NCI-H748 treated with DMSO at 0.1 percent for 48 hours (cell line): ENCODE results near the gene MSLN.

Source experiments
- DNase-seq: peaks from one replicate; lab custom pipeline; 2025; lab: John Stamatoyannopoulos, UW

MSLN gene

GRCh38 chr16:793414-793813, 32.9 kb downstream of the MSLN start:
- no peak for DNase-seq

DNA sequence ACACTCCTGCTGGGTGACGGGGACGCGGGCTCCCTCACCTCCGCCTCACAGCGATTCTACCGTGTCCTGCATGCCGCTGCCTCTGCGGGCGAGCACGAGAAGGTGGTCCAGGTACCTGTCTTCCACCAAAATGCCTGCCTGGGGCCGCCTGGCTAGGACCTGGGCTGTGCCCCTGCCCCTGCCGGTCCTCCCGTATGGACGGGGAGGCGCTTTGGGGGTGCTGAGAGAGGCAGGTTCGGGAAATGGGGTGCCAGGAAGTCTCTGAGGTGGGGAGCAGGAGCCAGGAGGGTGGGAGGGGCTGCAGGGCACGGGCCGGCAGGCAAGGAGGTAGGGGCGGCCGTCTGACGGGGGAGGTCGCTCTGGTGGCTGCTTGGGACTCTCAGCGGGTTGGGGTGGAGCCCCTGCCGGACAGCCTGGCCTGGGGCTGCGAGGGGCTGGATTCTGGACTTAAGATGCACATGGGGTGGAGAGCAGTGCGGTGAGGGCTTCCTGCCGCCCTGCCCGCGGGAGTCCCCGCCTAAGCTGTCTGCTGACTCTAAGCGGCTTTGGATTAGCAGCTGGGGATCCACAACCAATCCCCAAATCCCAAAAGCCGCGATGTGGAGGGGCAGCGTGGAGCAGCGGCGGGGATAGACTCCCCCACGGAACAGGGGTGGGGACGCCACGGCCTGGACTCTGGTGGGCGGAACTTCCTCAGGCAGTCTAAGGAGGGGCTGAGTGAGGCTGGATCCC, 33.7 kb downstream of the MSLN start:
- no peak for DNase-seq

GRCh38 chr16:794853-795466, 34.4 kb downstream of the MSLN start:
- no peak for DNase-seq

- DNase-seq = no peak
Observed at GRCh38 chr16:795580-796229, 35.2 kb downstream of the MSLN start.

DNA sequence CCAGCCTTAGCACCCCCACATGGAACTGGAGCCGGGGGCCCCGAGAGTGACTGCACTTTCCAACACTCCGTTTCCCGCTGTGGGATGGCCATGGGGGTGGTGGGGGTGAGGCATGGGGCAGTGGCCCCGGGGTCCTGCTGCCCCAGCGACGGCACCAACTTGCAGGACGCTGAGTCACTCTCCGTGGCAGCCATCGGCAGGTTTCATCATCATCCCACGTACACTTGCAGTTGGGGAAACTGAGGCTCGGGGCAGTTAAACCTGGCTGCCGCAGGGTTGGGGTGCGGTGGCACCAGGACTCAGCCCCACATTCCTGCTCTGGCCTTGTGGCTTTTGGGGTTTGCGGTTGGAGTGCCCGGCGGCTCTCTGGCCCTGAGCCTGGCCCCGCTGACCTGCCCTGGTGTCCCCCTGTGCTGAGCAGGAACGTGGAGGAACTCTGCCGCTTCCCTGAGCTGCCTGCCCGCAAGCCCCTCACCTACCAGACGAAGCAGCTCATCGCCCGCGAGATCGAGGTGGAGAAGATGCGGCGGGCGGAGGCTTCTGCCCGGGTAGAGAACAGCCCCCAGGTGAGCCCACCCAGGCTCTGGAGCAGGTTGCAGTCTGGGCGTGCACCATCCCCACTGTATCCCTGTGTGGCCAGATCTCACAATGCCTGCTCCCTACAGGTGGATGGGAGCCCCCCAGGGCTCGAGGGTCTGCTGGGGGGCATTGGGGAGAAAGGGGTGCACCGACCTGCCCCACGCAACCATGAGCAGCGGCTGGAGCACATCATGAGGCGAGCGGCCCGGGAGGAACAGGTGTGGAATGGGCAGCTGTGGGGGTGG, 36.0 kb downstream of the MSLN start:
- no peak for DNase-seq

- no peak for DNase-seq
Observed at GRCh38 chr16:797120-797420, 36.5 kb downstream of the MSLN start.

DNA sequence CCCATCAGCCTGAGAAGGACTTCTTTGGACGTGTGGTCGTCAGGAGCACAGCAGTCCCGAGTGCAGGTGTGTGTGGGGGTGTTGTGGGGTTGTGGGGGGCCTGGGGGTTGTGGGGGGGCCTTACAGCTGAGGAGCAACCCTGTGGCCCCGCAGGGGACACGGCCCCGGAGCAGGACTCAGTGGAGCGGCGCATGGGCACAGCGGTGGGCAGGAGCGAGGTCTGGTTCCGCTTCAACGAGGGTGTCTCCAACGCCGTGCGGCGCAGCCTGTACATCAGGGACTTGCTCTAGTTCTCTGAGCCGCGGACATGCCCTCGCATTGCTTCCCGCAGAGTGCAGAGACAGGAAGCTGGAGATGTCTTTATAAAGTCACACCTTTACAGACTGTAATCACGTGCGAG, 37.2 kb downstream of the MSLN start:
- no peak for DNase-seq

GRCh38 chr16:798666-799065, 38.1 kb downstream of the MSLN start:
- no peak for DNase-seq

GRCh38 chr16:799111-799947, 38.8 kb downstream of the MSLN start:
- DNase-seq = no peak

GRCh38 chr16:799948-800833, 39.7 kb downstream of the MSLN start, which contains the start of gene GNG13:
GNG13 (minus strand) TSS chr16:800734; CDS start chr16:799077, 1,657 bp downstream.
- no peak for DNase-seq

DNA sequence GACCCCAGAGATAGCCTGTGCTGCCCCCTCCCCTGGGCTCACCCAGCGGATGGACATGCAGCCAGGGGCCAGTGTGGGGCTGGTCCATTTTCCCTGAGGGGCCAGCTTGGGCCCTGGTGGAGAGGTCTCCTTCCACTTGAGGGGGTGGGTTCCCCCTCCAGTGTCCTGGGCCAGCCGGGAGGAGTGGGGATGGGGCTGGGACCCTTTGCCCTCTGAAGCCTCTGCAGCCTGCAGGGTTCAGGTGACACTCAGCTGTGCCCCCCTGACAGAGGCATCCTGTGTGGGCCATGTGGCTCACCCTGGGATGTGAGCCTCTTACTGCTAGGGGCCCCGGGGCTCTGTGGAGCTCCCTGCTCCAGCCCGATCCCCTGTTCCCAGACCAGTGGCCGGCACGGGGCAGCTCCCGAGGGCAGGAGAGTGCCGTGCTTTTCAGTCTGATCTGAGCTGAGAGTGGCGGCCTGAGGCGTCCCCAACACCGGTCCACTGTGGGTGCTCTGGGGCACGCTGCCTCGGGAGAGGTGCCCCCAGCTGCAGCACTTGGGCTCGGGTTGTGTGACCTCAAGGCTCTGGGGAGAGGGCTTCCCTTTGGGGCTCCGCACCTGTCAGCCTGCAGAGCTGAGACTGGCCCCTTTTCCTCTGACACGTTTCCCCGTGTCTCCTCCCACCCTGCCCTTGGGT, 40.4 kb downstream of the MSLN start:
- DNase-seq = no peak

DNA sequence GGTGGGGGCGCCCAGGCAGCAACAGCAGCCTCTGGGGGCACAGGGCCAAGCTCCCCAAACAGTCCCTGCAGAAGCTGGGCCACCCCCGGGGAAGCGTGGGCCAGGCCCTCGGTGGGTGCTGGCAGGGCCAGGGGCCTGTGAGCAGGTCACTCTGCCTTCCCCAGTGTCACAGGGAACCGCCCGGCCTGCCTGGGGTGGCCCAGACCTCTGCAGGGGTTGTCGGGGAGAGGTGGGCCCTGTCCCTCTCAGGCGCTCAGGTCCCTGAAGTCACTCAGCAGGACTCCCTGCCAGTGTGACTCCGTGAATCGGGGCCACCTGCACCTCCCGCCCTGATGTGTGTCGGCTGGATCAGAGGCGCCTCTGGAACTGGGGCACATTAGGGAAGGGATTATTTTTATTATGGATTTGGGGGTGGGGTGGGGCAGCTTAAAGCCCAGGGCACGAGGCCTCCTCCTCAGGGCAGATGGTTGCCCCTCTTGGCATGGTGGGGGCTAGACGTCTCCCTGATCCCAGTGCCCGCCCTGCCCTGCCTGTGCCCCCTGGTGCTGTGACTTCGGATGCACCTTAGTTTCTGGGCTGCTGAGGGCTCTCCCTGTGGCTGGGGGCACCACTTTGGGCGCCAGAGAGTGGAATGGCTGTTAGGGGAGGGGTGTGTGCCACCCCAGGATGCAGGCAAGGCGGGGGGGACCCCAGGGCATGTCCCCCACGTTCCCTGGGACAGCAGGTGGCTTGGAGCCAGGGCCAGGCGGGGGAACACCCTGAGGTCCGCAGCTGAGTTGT, 41.2 kb downstream of the MSLN start:
- no peak for DNase-seq

DNA sequence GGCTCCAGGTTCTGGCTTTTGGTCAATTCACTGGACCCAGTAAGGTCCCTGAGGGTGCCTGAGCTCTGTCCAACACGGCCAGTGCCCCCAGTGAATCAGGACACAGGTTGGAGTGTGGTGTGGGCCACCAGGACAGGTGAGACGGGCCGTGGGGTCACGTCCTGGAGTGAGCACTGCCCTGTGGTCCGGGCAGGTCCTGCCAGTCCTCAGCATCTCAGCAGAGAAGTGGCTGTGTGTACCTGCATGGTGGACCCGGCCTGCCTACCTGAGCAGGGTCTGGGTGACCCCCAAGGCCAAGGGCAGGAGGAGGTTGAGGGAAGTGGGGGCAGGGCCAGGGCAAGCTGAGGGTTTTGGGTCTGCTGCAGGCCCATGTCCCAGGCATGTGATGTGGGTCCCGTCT, 41.9 kb downstream of the MSLN start:
- no peak for DNase-seq

GRCh38 chr16:802914-803753, 42.6 kb downstream of the MSLN start:
- DNase-seq = no peak

DNA sequence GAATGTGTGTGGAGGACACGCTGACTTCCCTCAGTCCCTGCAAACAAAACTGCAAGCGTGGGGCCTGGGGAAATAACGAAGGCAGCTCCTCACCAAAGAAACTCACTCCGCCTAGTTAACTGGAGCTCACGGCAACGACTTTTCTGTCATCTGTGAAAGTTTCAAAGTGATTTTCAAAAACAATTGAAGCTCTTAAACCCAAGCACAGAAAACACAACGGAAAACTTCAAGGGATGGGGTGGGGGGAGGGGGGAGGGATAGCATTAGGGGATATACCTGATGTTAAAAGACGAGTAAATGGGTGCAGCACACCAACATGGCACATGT, 43.2 kb downstream of the MSLN start:
- DNase-seq = no peak

GRCh38 chr16:804193-805048, 43.9 kb downstream of the MSLN start:
- no peak for DNase-seq

DNA sequence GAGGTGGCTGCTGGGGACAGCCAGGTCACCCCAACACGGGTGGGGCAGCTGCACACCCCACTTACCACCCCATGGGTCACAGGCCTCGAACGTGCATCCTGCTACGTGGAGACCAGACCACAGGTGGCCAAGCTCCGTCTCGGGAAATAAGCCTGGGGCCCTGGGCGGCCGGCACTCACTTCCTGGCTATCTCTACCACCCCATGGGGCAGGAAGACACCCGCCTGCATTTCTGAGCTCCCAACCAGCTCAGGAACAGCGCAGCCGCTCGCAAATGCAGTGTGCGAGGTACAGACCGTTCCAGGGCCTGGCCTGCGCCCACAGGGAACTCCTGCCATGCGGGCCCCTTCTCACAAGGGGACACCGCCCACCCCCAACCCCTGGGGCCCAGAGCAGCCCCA, 44.9 kb downstream of the MSLN start:
- DNase-seq = no peak
